Measurements from ENCODE around the gene VPS51. TPM values are rescaled to one million over a fixed set of nuclear protein-coding genes. Genes with fewer than 3 reads are reported as not detected.
A peak's percentile ranks its signal among the peaks of the same experiment; 100 is the strongest.

VPS51 gene
- total RNA-seq, 4 donors from 2014 or later: 96.1 to 447 (median 140) TPM

DNA sequence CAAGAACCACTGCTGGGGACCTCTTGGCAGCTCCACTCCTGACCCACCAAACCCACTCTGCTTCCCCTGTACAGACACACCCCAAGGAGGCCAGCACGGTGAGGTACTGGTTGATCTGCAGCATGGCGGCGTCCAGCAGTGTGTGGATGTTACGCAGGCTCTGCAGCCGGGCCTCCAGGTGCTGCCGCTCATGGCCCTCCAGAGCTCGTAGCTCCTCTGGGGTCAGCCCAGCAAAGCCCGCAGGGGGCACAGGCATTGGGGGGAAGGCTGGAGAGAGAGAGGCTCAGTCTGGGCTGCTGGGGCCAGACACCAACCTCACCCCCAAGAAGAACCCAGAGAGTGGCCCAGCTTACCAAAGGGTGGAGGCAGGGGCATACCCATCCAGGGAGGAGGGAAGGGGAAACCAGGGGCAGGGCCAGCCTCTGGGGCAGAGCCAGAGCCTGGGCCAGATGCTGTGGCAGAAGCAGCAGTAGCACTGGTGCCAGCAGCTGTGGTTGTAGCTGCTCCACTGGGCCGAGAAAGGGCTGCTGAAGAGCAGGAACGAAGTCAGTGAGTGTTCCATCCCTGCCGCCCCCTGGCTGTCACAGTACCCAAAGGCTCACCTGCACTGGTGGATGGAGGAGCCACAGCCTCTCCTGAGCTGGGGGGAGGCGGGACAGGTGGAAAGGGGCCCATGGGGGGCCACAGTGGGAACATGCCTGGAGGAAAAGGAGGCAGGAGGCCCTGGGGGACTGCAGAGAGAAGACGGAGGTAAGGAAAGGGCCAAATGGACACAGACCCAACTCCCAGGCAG lies 33.8 kb downstream of the VPS51 start:
- H3K4me1 ChIP-seq: peaks cover 0 to 8% of the 10 kb centered on the region in 2 donors
- H3K9me3 ChIP-seq: no peaks in the 10 kb centered on the region
- intact Hi-C loops (cut with DNase I; ENCODE audit: low total_unique reads): no loop called here
- TF ChIP-seq, protein P1, sequence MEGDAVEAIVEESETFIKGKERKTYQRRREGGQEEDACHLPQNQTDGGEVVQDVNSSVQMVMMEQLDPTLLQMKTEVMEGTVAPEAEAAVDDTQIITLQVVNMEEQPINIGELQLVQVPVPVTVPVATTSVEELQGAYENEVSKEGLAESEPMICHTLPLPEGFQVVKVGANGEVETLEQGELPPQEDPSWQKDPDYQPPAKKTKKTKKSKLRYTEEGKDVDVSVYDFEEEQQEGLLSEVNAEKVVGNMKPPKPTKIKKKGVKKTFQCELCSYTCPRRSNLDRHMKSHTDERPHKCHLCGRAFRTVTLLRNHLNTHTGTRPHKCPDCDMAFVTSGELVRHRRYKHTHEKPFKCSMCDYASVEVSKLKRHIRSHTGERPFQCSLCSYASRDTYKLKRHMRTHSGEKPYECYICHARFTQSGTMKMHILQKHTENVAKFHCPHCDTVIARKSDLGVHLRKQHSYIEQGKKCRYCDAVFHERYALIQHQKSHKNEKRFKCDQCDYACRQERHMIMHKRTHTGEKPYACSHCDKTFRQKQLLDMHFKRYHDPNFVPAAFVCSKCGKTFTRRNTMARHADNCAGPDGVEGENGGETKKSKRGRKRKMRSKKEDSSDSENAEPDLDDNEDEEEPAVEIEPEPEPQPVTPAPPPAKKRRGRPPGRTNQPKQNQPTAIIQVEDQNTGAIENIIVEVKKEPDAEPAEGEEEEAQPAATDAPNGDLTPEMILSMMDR (IDR thresholded peaks at IDR 0.05): no peak
- no peak for TF ChIP-seq POLR2A (IDR thresholded peaks at IDR 0.05)
- H3K4me3 ChIP-seq: no peak overlapping the region
- no peak for DNase-seq
- H3K27me3 ChIP-seq: no peaks in the 10 kb centered on the region
- H3K36me3 ChIP-seq: no peaks in the 10 kb centered on the region
- H3K27ac ChIP-seq: no peak overlapping the region

DNA sequence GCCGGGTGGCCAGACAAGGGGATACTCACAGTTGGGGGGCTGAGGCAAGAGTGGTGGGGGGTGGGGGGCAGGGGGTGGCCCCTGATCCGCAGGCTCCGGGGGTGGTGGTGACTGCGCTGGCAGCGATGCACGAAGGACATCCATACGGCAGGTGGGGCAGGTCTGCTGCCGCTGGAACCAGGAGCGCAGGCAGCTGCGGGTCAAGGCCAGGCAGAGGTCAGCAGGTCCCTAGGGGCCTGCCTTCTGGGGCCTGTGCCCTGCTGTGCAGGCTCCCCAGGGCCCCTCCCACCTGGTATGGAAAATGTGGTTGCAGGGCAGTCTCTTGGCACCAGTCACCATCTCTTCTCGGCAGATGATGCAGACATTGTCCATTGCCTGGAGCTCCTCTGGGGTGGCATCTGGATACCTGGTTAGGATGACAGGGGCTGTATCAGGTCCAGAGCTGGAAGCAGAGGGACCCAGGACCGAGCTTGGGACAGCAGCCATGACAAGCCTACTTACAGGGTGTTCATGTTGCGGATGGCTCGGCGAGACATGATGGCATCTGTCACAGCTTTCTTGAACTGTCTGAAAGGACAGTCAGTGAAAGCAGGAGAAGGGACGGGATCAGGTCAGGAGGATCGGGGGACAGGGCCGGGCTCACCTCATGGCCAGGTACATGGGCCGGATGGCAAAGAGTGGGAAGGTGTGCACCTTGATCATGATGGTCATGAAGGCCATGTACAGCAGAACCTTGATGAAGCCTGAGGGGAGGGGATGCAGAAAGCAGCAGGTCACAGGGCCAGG lies 34.8 kb downstream of the VPS51 start:
- intact Hi-C loops (cut with DNase I; ENCODE audit: low total_unique reads): no loop called here
- Histone ChIP-seq H3K9me3 (no peaks in the 10 kb centered on the region), H3K27ac (no peak overlapping the region), H3K27me3 (no peaks in the 10 kb centered on the region), H3K4me1 (peaks cover 0 to 13% of the 10 kb centered on the region in 2 donors), H3K4me3 (no peak overlapping the region), H3K36me3 (no peaks in the 10 kb centered on the region)
- TF ChIP-seq POLR2A (IDR thresholded peaks at IDR 0.05): no peak
- TF ChIP-seq, protein P1 (IDR thresholded peaks at IDR 0.05): no peak
- DNase-seq: peak in 1 of 2 donors; percentile 10

DNA sequence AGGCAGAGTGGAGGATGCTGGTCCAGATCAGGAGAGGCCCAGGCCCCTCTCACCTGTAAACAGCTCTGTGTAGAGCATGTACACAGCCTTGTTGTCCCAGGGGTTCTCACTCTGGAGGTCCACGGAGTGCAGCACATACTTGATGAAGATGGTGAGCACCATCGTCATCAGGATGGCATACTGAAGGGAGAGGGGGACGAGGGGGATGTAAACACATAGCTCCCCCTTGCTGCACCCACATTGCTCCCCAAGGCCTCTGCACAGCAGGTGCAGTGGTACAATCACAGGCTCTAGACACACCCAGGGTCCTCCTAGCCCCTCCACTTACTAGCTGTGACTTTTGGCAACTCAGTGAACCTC lies 35.4 kb downstream of the VPS51 start:
- no peaks in the 10 kb centered on the region for H3K36me3 ChIP-seq
- peak in 1 of 2 donors; percentile 4 for DNase-seq
- peaks cover 0 to 13% of the 10 kb centered on the region in 2 donors for H3K4me1 ChIP-seq
- no peak for TF ChIP-seq POLR2A (IDR thresholded peaks at IDR 0.05)
- TF ChIP-seq, protein P1 (IDR thresholded peaks at IDR 0.05): no peak
- H3K27ac ChIP-seq: no peak overlapping the region
- no peaks in the 10 kb centered on the region for H3K27me3 ChIP-seq
- H3K4me3 ChIP-seq: no peak overlapping the region
- intact Hi-C loops (cut with DNase I; ENCODE audit: low total_unique reads): no loop called here
- no peaks in the 10 kb centered on the region for H3K9me3 ChIP-seq

DNA sequence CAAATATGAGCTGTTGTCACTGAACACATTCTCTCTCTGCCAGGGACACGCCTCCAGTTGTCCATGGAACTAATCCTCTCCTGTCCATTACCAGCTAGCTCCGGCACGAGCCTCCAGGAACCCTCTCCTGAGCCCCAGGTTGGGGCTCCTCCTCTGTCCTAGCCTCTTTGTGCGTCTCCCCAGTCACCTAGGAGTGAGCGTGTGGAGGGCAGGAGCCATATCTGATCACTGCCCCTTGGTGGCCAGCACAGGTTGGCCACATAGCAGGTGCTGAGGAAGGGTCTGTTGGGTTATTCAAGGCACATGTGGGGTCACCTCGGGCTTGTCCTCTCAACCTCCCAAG lies 35.9 kb downstream of the VPS51 start:
- H3K9me3 ChIP-seq: no peaks in the 10 kb centered on the region
- H3K27ac ChIP-seq: no peak overlapping the region
- no peak overlapping the region for H3K4me3 ChIP-seq
- peaks cover 0 to 13% of the 10 kb centered on the region in 2 donors for H3K4me1 ChIP-seq
- H3K36me3 ChIP-seq: no peaks in the 10 kb centered on the region
- no peaks in the 10 kb centered on the region for H3K27me3 ChIP-seq
- intact Hi-C loops (cut with DNase I; ENCODE audit: low total_unique reads): no loop called here
- TF ChIP-seq, protein P1 (IDR thresholded peaks at IDR 0.05): no peak
- TF ChIP-seq POLR2A (IDR thresholded peaks at IDR 0.05): no peak
- DNase-seq: no peak
